Stomach (tissue), 9 donors: ENCODE measurements around the gene HOXA6. TPM values are rescaled to one million over a fixed set of nuclear protein-coding genes. Genes with fewer than 3 reads are reported as not detected.
A peak's percentile ranks its signal among the peaks of the same experiment; 100 is the strongest.

Experiments used
- DNase-seq, 2 donors: peaks; one replicate each; pipeline versions ENCODE4 v3.0.0 to v3.0.0-alpha.2; 2013 to 2019
- H3K27ac ChIP-seq, 5 donors: fragments of 200-600 bp in 4 of 5; sonication (generic) in 4 of 5; one replicate each; pipeline ENCODE4 v1.5.1; 2013 to 2019; ENCODE audit warnings: mild to moderate bottlenecking in 1 of 5, moderate library complexity in 1 of 5
- H3K27me3 ChIP-seq, 3 donors: fragments of 200-600 bp; sonication (generic); one replicate each; pipeline ENCODE4 v1.5.1; 2017 to 2019; ENCODE audit warnings: mixed run types in 1 of 3
- H3K36me3 ChIP-seq, 4 donors: fragments of 200-600 bp; sonication (generic); 1 replicate in 3 of 4; 2 replicates in 1 of 4; pipeline ENCODE4 v1.5.1; 2016 to 2019
- H3K4me1 ChIP-seq, 4 donors: fragments of 200-600 bp; sonication (generic); one replicate each; pipeline ENCODE4 v1.5.1; 2016 to 2019
- H3K4me3 ChIP-seq, 4 donors: fragments of 200-600 bp; sonication (generic) in 3 of 4; one replicate each; pipeline ENCODE4 v1.5.1; 2016 to 2019; ENCODE audit warnings: mild to moderate bottlenecking in 1 of 4
- H3K9me3 ChIP-seq, 4 donors: fragments of 200-600 bp; sonication (generic); one replicate each; pipeline ENCODE4 v1.5.1; 2016 to 2019
- CTCF ChIP-seq, 7 experiments: fragments of 450-650 bp in 4 of 7; fragments of 200-600 bp in 3 of 7; sonication (generic) in 3 of 7; IDR thresholded peaks; one replicate each; pipeline ENCODE4 v1.5.1; 2016 to 2019; ENCODE audit warnings: antibody characterized with exemption in 7 of 7, control low read depth in 2 of 7, mild to moderate bottlenecking in 1 of 7
- EP300 ChIP-seq: sonication (generic); formaldehyde crosslinking; IDR thresholded peaks from one replicate; pipeline ENCODE4 v1.6.1; 2017; ENCODE audit warnings: antibody characterized with exemption
- POLR2A ChIP-seq, 4 donors: fragments of 450-650 bp; IDR thresholded peaks; one replicate each; pipeline ENCODE4 v1.6.1; 2016; ENCODE audit warnings: antibody characterized with exemption in 4 of 4, control low read depth in 2 of 4, mild to moderate bottlenecking in 1 of 4, moderate library complexity in 1 of 4
- POLR2AphosphoS5 ChIP-seq, 3 donors: sonication (generic); formaldehyde crosslinking; IDR thresholded peaks; one replicate each; pipeline ENCODE4 v1.6.1; 2016; ENCODE audit warnings: antibody characterized with exemption in 3 of 3
- WGBS, 5 donors: extraction: QIAGEN DNeasy Blood & Tissue Kit in 3 of 5; methylation state at CpG; one replicate each; pipeline versions ENCODE4 v1.1.5 to v1.1.7; 2013 to 2018; 5-methylcytosine and 5-hydroxymethylcytosine counted together
- intact Hi-C: fragments of 100-400 bp; cut with DNase I; formaldehyde crosslinking; loops from one replicate; pipeline ENCODE4 v1.15.1; 2023; ENCODE audit warnings: low total_unique reads
- polyA plus RNA-seq, 3 donors: library from polyadenylated mRNA; stranded (reverse); fragments of 200-250 nt; gene quantifications; one replicate each; pipeline ENCODE4 v1.2.3, GENCODE V29; 2013
- total RNA-seq, 5 donors: library from RNA; depleted of rRNA; stranded (reverse); fragments of >200 nt; gene quantifications; one replicate each; pipeline versions ENCODE4 v1.1.0 to v1.2.3, GENCODE V29; 2014 to 2016
- donor health status: healthy with polysubstance abuse.
- donor health status: Bipolar disorder and iron deficiency.
- donor health status: healthy.

Gene HOXA6
- total and polyA plus RNA-seq, 8 donors, result 0.81 to 12.7 (median 3.7) TPM; not detected in 5

GRCh38 chr7:27126596-27127327 is 20.8 kb downstream of the HOXA6 start:
- Histone ChIP-seq H3K9me3 (no peaks in the 10 kb centered on the region), H3K4me1 (peaks cover 7 to 81% (median 38%) of the 10 kb centered on the region in 4 donors), H3K36me3 (no peaks in the 10 kb centered on the region), H3K4me3 (no peak overlapping the region), H3K27me3 (peaks cover 0 to 94% (median 68%) of the 10 kb centered on the region in 3 donors), H3K27ac (peak overlapping the region in 4 of 5 donors; percentile 23 to 99 (median 95))
- WGBS, 5 donors, result 33 to 65% (median 56%) methylated on average over 3 of the region's 3 CpGs
- TF ChIP-seq POLR2AphosphoS5 (IDR thresholded peaks at IDR 0.05) (no peak), POLR2A (IDR thresholded peaks at IDR 0.05) (no peak), EP300 (no peak), CTCF (IDR thresholded peaks at IDR 0.05) (no peak)
- no peak for DNase-seq
- intact Hi-C loops, result no loop called here

DNA sequence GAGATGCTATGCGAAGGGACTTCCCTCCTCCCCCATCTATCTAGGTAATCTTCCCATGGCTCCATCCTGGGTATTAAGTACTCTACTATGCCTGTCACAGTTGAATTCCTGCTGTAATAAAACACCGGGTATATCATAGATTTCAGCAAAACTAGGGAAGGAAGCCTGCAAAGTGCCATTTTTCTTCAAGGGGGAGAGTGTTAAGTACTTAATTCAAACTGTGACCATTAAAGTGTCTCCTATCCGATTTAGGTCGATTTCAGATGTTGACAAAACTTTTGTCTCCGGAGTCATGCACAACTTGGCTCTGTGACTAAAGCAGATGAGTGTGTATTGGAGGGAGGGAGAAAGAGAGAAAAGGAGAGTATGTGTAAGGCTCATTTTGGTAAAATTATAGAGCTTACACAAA is 21.6 kb downstream of the HOXA6 start:
- Histone ChIP-seq H3K27me3 (peaks cover 0 to 89% (median 61%) of the 10 kb centered on the region in 3 donors), H3K36me3 (no peaks in the 10 kb centered on the region), H3K27ac (peak overlapping the region in 4 of 5 donors; percentile 92 to 99 (median 95))

DNA sequence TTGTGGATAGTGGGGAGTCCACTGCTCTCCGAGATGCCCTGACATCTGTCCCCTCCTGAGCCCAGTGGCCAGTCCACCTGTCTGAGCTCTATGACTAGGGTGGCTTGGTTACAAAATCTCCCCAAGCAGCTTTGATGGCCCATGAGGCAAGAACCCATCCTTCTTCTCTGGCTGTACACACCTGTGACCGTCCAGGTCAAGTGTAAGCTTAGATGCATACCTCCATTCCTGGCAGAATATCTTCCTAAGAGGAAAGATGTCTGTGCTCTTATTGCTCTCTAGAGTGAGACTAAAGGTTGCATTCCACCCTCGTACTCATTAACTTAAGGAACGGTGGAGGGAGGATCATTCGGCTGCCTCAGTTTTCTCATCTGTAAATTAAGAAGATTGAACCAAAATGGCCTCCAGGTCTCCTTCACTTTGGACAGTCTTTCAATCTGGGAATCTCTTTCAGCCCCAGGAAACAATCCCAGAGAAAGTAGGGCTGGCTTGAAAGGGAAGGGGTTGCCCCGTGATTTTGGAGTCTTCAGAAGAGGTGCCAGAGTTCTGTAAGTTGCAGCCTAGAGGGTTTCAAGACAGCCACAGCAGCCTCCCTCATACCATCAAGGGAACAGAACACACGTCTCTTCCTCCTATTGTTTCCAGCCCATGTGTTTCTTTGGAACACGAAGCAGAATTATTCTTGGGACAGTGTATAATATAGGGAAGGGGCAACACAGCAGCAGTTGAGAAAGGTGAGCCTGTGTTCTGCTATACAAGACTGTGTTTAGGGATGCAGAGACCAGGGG is 22.5 kb downstream of the HOXA6 start:
- peak overlapping the region; percentile 42 to 99 (median 94) for H3K27ac ChIP-seq
- no peaks in the 10 kb centered on the region for H3K9me3 ChIP-seq
- no peak overlapping the region for H3K4me3 ChIP-seq
- H3K4me1 ChIP-seq, result peaks cover 16 to 85% (median 47%) of the 10 kb centered on the region in 4 donors
- intact Hi-C loops, result no loop called here
- no peaks in the 10 kb centered on the region for H3K36me3 ChIP-seq
- DNase-seq, result no peak
- TF ChIP-seq EP300, result no peak
- TF ChIP-seq CTCF (IDR thresholded peaks at IDR 0.05), result no peak
- TF ChIP-seq POLR2A (IDR thresholded peaks at IDR 0.05), result no peak
- TF ChIP-seq POLR2AphosphoS5 (IDR thresholded peaks at IDR 0.05), result no peak
- WGBS, 5 donors, result 69 to 81% (median 72%) methylated on average over 8 of the region's 8 CpGs
- peaks cover 0 to 88% (median 52%) of the 10 kb centered on the region in 3 donors for H3K27me3 ChIP-seq

More for the DNA sequence above, 21.6 kb downstream of the HOXA6 start:
- Histone ChIP-seq H3K4me1 (peaks cover 8 to 79% (median 39%) of the 10 kb centered on the region in 4 donors), H3K9me3 (no peaks in the 10 kb centered on the region), H3K4me3 (no peak overlapping the region)
- intact Hi-C loops, result no loop called here
- 44 to 67% (median 54%) methylated on average over 5 of the region's 5 CpGs for WGBS, 5 donors
- TF ChIP-seq POLR2AphosphoS5 (IDR thresholded peaks at IDR 0.05), result no peak
- TF ChIP-seq CTCF (IDR thresholded peaks at IDR 0.05), result no peak
- no peak for TF ChIP-seq EP300
- TF ChIP-seq POLR2A (IDR thresholded peaks at IDR 0.05), result no peak
- no peak for DNase-seq

GRCh38 chr7:27124096-27124901 is 23.3 kb downstream of the HOXA6 start:
- DNase-seq, result peak in 1 of 2 donors; percentile 73
- 53 to 67% (median 60%) methylated on average over 40 to 43 of the region's 43 CpGs for WGBS, 5 donors
- H3K4me1 ChIP-seq, result peaks cover 19 to 92% (median 53%) of the 10 kb centered on the region in 4 donors
- intact Hi-C loops, result no loop called here
- peak overlapping the region in 3 of 4 donors; percentile 35 to 40 (median 38) for H3K4me3 ChIP-seq
- H3K27me3 ChIP-seq, result peaks cover 0 to 88% (median 45%) of the 10 kb centered on the region in 3 donors
- no peak for TF ChIP-seq CTCF (IDR thresholded peaks at IDR 0.05)
- TF ChIP-seq POLR2A (IDR thresholded peaks at IDR 0.05), result no peak
- TF ChIP-seq POLR2AphosphoS5 (IDR thresholded peaks at IDR 0.05), result peak in 1 of 3 donors; percentile 65
- TF ChIP-seq EP300, result no peak
- H3K9me3 ChIP-seq, result no peaks in the 10 kb centered on the region
- H3K36me3 ChIP-seq, result no peaks in the 10 kb centered on the region
- peak overlapping the region; percentile 57 to 99 (median 94) for H3K27ac ChIP-seq
